Measurements from ENCODE around the gene OR10K2.
"Not testable (repeated sequence)": the region's sequence is repeated elsewhere in the genome, so short reads cannot be mapped to it uniquely, and the experiment has no call there.

The OR10K2 gene

DNA sequence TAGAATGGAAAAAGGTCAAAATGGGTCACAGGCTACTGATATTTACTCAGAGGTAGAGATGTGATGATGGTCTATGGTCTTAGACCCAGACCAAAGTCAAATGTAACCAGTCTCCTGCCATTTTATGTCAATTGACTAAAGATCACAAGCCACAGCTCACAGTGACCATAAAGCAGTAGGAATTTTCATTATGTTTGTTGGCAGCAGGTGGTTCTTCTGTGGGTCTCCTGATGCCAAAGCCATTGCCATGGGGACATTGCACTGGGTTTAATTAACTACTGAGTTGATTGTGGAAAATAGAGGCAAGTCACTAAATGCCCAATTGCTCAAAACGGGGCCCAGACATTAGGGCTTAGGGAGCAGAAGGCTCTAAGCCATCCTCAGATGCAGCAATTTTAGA is at the start of gene OR10K2:
Gene OR10K2 (minus strand): TSS at position 101 of the 400 bp plus-strand sequence. CDS start 5,371 bp downstream, outside the sequence.
- no peak for DNase-seq (ENCODE audit: low read depth)

DNA sequence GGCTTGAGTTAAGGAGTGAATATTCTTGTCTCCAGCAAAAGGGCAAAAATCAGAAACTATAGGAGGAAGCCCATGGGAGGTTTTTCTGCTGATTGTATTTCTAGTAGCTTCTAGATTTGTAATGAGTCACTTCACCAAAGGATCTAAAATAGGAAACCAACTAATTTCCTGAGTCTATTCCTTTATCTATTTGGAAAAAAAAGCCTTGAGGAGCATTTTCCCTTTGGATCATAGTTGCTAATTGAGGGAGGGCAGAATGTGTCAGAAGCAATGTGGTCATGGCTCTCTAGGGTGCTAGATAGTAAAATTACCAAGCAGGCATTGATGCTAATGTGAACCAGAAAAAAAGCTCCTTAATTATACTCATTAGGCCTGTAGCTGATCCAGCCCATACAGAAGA is 45.9 kb upstream of the OR10K2 start, which contains the start of gene OR10R2:
Gene OR10R2 (plus strand): TSS at position 301 of the 400 bp plus-strand sequence. CDS start 106 bp downstream, outside the sequence.
- no peak for DNase-seq (ENCODE audit: low read depth)

- DNase-seq (ENCODE audit: low read depth): no peak
Observed at GRCh38 chr1:158461534-158461933, 35.5 kb upstream of the OR10K2 start, which contains the start of gene OR10K1. Gene OR10K1, plus strand, starts transcription at chr1:158461834. Its CDS starts 3,728 bp downstream, at chr1:158465562.

GRCh38 chr1:158458263-158458662 is 32.2 kb upstream of the OR10K2 start:
- DNase-seq (ENCODE audit: low read depth): no peak

GRCh38 chr1:158457246-158457645 is 31.2 kb upstream of the OR10K2 start:
- no peak for DNase-seq (ENCODE audit: low read depth)

DNA sequence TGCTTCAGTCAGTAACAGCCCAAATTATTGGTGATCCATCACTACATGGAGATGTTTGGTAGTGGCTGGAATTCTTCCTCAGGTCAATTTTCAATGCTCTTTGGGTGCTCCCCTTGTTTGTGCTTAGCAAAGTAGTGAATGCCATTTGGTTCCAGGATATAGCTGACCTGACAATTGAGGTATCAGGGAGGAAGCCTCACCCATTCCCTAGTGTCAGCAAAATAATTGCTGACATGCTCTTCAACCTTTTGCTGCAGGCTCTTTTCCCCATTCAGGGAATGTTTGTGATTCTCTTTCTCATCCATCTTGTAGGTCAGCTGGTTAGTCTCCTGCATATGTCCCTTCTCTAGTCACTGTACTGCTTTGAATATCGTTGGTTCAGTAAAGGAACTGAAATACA is 28.5 kb upstream of the OR10K2 start:
- DNase-seq (ENCODE audit: low read depth): no peak

DNA sequence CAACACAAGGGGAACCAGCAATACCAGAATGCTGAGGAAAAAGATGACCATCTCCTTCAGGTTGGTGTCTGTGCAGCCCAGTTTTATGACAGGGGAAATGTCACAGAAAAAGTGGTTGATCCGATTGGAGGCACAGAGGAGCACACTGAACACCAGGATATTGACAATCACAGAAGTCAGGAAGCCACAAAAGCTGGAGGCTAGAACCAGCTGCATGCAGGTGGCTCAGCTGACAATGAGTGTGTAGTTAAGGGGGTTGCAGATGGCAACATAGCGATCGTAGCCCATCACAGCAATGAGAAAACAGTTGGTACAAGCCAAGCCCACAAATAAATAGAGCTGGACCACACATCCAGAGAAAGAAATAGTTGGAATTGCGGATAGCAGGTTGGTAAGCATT is 19.3 kb upstream of the OR10K2 start:
- no peak for DNase-seq (ENCODE audit: low read depth)

DNA sequence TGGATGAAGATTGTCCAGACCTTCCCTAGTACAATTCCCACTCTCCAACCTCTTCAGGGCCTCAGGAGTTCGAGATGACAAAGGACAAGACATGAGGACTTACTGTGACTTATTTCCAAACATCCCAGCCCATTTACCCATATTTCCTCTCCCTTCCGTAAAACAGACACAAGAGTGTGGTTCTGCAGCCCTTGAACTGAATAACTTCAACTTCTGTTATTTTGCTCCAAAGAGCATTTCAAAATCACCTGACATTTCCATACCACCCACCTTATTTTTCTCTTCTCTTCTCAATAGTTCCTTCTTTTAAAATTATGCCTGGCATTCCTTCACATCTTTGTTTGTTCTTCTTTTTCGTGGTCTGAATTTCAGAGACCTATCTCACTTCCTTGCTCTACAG is 8.7 kb upstream of the OR10K2 start:
- DNase-seq (ENCODE audit: low read depth): no peak

- not testable (repeated sequence) for DNase-seq (ENCODE audit: low read depth)
Observed at GRCh38 chr1:158430163-158430562, 4.1 kb upstream of the OR10K2 start.

- no peak for DNase-seq (ENCODE audit: low read depth)
Observed at GRCh38 chr1:158425027-158425426, 1.0 kb downstream of the OR10K2 start.

GRCh38 chr1:158422212-158422611 is 3.8 kb downstream of the OR10K2 start:
- DNase-seq (ENCODE audit: low read depth): no peak

DNA sequence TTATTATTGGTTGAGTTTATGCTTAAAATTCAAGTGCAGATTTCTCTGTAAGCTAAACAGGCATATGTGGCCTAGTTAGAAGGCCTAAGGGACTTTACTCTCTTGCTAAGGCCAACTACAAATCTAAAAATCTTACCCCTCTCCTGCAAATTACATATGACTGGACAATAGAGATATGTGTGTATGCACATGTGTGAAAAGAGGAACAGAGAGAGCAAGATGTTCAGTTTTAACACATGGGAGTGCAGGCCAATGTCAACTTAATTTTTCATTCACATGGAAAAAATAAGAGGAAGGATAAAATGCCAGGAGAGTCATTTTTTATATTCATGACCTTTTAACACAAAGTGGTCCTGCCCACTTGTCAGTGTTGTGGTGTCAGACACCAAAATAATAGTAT is 8.5 kb downstream of the OR10K2 start:
- DNase-seq (ENCODE audit: low read depth): no peak

GRCh38 chr1:158414651-158415345 is 11.2 kb downstream of the OR10K2 start:
- DNase-seq (ENCODE audit: low read depth): no peak

DNA sequence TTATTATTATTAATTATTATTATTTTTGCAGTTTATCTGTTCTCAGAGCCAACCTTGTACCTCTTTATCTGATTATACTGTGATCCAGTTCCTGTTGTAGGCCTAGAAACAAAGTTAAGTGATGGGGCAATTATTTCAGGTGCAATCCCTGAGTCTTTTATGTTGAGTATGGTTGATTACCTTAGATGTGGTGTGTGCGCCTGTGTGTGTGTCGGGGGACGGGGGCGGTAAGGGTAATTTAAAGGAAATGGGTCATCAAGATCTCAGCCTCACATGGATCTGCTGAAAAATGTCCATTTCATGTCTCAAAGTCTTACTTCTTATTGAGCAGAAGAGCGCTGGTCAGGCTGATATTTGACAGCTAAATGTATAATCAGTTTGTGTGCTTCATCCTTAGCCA is 18.9 kb downstream of the OR10K2 start:
- DNase-seq (ENCODE audit: low read depth): no peak

DNA sequence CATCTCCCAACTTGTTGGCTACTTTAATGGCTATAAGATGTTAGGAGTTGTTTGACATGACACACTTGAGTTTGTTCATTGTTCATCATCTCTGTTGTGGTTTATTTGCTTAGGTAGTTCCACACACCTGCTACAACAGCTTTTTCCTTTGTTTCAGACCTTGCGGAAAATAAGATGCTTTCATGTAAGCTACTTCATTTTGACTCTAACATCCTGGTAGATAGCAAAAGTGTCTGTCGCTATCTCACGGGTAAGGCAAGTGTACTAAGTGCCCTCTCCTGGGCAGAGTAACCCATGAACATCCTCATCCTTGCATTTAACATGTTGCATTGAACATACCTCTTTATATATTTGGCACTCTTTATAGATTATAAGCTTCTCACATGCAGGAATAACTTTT is 25.2 kb downstream of the OR10K2 start:
- no peak for DNase-seq (ENCODE audit: low read depth)

DNA sequence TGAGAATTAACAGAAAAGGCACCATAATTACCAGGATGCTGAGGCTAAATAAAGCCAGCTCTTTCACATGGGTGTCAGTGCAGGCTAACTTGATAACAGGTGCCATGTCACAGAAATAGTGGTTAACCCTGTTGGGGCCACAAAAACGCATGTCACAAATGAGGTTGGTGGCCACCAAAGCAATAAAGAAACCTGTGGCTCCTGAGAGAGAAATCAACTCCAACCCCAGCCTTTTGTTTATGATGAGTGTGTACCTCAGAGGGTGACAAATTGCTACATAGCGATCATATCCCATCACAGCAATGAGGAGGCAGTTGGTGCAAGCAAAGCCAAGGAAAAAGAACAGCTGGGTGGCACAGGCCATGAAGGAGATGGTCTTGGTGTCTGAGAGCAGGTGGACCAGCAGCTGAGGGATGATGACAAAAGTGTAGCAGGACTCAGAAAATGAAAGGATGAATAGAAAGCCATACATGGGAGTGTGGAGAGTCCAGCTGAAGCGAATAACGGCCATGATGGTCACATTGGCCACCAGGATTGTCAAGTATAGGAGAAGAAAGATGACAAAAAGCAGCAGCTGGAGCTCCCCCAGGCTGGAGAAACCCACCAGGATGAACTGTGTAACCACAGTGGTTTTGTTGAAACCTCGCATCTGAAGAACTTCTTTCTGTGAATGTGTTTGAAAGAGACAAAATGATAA is 27.1 kb downstream of the OR10K2 start, which contains the start of gene OR10T2:
Gene OR10T2 (minus strand): TSS at position 649 of the 697 bp plus-strand sequence. CDS start 0 bp downstream, at position 649.
- DNase-seq (ENCODE audit: low read depth): no peak

DNA sequence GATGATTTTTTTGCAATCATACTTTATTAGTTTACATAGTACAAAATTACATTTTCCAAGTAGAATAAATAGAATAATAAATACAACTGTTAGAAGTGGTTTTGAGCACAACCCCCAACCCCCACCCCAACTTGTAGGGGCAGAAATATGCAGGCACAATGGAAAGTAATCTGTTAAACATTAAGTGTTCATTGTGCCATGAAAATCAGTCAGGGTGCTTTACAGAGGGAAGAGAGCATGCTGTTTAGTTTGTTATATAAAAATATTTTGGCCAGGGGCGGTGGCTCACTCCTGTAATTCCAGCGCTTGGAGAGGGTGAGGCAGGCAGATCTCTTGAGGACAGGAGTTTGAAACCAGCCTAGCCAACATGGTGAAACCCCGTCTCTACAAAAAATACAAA is 29.4 kb downstream of the OR10K2 start:
- DNase-seq (ENCODE audit: low read depth): no peak

DNA sequence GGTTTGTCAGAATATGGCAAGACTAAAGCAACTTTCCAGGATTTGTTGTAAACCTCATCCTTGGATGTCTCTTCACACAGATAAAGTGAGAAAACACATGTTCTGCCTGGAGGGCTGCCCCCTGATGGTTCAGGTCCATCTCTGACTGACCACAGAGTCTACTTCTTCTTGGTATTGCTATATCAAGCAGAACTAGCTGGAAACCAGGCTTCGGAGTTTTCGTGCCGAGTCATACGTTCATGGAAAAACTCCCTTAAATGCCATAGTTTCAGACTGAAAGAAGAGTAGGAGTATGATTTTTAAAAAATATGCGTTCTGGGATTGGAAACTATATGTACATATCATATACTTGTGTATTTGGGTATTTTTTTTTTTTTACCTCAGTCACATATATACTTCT is 32.6 kb downstream of the OR10K2 start:
- DNase-seq (ENCODE audit: low read depth): no peak

- DNase-seq (ENCODE audit: low read depth): no peak
Observed at GRCh38 chr1:158391099-158391498, 34.9 kb downstream of the OR10K2 start.

DNA sequence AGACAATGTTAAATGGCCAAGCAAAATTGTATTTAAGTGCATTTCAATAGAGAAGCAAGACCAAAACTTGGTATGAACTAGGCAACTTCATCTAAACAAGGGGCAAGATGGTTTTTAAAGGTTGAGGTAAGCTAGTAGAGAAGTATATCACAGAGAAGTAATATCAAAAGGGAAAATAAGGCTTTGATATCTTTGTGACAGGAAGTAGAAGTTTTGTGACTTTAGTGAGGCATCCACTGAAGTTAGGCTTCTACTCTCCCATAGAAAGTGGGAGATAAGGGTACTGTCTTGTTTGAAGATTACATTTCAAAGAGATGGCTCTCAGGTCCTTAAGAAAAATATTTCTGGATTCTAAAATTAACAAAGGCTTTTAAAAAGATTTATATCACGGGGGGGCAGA is 35.7 kb downstream of the OR10K2 start:
- no peak for DNase-seq (ENCODE audit: low read depth)

DNA sequence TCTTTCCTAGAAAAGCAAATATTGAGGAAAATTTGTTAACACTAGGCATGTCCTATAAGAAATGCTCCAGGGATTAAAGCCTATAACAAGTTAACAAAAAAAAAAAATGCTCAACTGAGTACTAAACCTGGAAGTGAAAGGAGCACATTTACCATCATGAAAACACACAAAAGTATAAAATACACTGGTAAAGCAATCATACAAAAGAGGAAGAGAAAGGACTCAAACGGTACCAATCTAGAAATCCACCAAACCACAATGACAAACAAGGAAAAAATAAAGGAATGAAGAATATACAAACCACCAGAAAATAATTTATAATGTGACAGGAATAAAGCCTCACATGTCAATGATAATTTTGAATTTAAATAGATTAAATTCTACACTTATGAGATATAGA is 51.2 kb downstream of the OR10K2 start:
- no peak for DNase-seq (ENCODE audit: low read depth)

GRCh38 chr1:158374101-158374500 is 51.9 kb downstream of the OR10K2 start:
- DNase-seq (ENCODE audit: low read depth): not testable (repeated sequence)

DNA sequence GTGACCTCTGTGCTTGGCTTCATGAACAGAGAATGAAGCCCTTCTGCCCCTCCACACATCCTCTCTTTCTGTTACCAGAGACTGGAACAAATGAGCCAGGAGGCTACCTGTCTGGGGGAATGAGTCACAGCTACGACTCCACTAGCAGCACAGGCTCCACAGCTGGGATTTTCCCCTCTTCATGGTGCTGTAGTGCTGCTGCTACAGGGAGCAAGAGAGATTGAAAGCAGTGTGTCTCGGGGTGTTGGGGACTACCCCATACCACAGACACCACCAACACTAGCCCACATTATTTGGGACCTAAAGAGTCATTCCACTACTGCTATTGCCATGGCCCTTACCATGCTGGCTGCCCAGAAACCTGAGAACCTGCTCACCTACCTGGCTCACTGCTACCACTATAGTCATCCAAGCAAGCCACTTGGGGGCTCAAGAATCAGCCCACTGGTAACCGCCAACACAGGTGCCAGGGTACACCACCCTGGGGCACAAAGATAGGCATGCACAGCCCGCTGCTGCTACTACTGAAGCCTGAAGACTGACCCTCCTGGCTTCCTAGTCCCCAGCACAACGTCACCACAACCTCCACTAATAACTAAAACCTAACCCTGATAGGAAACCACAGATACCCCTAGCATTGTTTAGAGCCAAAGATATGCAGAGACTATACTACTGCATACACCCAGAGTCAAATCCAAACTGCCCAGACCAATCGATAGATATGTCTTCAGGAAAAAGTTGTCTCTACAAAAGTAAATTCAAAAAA is 54.7 kb downstream of the OR10K2 start:
- no peak for DNase-seq (ENCODE audit: low read depth)

Data from fibroblast of gingiva (primary cell).